ENCODE data around the gene OLFM3. TPM values are rescaled to one million over a fixed set of nuclear protein-coding genes. Genes with fewer than 3 reads are reported as not detected.

Gene OLFM3
- polyA plus RNA-seq, 3 donors from 2014 or later = not detected

DNA sequence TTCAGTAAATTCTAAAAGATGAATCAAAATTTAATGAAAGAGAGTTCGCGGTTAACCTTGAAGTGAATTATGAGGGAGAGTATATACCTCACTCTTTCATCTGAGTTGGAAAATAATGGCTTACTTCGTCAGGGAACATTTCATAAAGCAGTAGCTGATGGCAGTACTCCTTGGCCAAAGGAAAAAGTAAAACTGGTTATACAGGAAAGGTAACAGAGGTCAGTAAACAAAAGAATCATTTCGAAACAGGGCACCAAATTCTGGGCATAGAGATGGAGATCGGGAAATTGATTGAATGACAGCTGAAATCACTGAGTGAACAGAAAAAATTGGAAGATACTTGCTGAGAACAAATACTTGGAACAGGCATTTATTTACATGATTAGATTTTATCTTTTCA lies 199.0 kb downstream of the OLFM3 start:
- Mint-ChIP-seq H3K27ac (no peak overlapping the region), H3K36me3 (no peaks in the 10 kb centered on the region), H3K4me1 (no peaks in the 10 kb centered on the region), H3K9me3 (peaks cover 0 to 2% (median 0%) of the 10 kb centered on the region in 6 donors), H3K27me3 (ENCODE audit: low read depth in 3 of 3) (no peaks in the 10 kb centered on the region), H3K4me3 (no peak overlapping the region)
- DNase-seq = no peak

DNA sequence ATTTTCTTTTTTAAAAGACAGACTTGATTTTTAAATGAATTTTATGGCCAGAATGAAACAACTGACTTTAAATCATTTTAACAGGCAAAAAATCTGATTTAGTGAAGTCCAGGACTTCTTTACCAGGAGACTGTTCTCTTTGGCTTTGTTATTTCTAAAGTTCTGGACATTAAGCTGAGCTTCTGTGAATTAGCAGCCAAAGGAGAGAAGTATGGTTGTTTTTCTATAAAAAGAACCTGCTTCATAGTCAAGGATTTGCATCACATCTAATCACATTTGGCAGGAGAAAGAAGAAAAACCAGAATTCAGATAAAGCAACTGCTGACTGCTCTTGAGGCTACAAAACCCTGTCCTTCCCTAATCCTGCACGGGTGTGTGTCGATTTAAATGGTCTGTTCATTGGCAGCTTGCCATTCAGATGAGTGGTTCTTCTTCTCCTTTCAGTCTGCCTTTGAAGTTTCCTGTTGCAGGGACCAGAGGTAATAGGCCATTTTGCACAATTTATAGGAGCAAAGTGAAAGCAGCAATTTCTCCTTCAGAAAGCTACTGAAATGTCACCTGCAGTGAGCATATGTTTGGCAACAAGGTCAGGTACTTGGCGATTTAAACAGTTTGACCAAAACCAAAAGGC lies 215.4 kb downstream of the OLFM3 start:
- H3K36me3 Mint-ChIP-seq = no peaks in the 10 kb centered on the region
- no peak for DNase-seq
- no peak overlapping the region for H3K4me3 Mint-ChIP-seq
- H3K4me1 Mint-ChIP-seq = no peaks in the 10 kb centered on the region
- no peak overlapping the region for H3K27ac Mint-ChIP-seq
- H3K27me3 Mint-ChIP-seq (ENCODE audit: low read depth in 3 of 3) = no peaks in the 10 kb centered on the region
- peaks cover 0 to 15% (median 0%) of the 10 kb centered on the region in 6 donors for H3K9me3 Mint-ChIP-seq

DNA sequence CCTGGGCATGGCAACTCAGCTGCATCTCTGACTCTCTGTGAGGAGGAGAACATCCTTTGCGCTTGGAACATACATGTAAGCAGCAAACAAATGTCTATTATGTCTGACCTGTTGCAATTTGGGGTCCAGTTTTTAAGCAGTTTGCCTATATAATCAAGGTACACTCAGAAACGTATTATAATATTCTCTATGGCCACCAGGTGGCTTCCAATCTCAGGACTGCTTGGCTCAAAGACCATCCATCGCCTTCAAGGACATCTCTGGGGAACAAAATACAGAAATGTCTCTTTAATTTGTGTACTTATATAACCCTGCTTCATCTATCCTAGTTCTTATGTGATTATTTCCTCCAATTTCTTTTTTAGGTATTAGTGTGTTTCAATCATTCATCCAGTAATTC lies 227.2 kb downstream of the OLFM3 start:
- Mint-ChIP-seq H3K4me1 (no peaks in the 10 kb centered on the region), H3K27ac (no peak overlapping the region), H3K9me3 (peaks cover 0 to 8% (median 0%) of the 10 kb centered on the region in 6 donors), H3K27me3 (ENCODE audit: low read depth in 3 of 3) (peaks cover 0 to 2% (median 2%) of the 10 kb centered on the region in 3 donors), H3K36me3 (no peaks in the 10 kb centered on the region), H3K4me3 (no peak overlapping the region)
- DNase-seq = no peak

DNA sequence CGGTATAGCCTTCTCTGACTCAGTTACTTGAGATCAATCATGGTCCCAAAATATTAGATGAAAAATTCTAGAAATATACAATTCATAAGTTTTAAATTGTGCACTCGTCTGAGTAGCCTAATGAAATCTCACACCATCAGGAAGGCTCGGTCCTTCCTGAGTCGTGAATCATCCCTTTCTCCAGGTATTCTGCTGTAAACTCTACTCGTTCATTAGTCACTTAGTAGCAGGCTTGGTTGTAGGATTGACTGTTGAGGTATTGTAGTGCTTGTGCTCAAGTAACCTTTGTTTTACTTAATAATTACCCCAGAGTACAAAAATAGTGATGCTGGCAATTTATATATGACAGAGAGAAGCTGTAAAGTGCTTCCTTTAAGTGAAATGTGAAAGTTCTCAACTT lies 238.7 kb downstream of the OLFM3 start:
- Mint-ChIP-seq H3K4me3 (no peak overlapping the region), H3K36me3 (no peaks in the 10 kb centered on the region), H3K9me3 (peaks cover 0 to 6% (median 0%) of the 10 kb centered on the region in 6 donors), H3K27me3 (ENCODE audit: low read depth in 3 of 3) (peaks cover 0 to 5% (median 1%) of the 10 kb centered on the region in 3 donors), H3K27ac (no peak overlapping the region), H3K4me1 (no peaks in the 10 kb centered on the region)
- no peak for DNase-seq

DNA sequence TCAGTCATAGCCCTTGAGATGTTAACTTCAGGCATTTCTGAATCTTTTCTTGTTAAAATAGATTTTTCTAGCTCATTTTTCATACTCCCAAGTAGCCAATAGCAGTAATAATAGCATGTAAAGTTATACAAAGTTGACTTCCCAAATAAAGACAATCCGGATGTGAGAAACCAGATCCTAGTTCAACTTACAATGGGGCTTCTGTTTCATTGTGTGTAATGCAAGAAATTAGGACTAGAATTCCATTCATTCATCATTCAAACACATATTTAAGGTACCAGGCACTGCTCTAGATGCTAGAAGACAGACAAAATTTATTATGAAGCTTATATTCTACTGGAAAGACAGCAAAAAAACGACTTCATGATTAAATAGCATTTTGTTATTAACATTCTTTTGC lies 240.3 kb downstream of the OLFM3 start:
- H3K4me1 Mint-ChIP-seq = no peaks in the 10 kb centered on the region
- no peak overlapping the region for H3K4me3 Mint-ChIP-seq
- H3K36me3 Mint-ChIP-seq = no peaks in the 10 kb centered on the region
- DNase-seq = no peak
- H3K27ac Mint-ChIP-seq = no peak overlapping the region
- H3K27me3 Mint-ChIP-seq (ENCODE audit: low read depth in 3 of 3) = peaks cover 0 to 5% (median 1%) of the 10 kb centered on the region in 3 donors
- H3K9me3 Mint-ChIP-seq = peaks cover 0 to 4% (median 0%) of the 10 kb centered on the region in 6 donors
